Fibroblast of skin of back (primary cell): Measurements from ENCODE around the gene EEF1E1.
"Not testable (repeated sequence)": the region's sequence is repeated elsewhere in the genome, so short reads cannot be mapped to it uniquely, and the experiment has no call there.

Experiments used
- DNase-seq: peaks from one replicate; pipeline ENCODE4 v3.0.0-alpha.2; 2013

The EEF1E1 gene

GRCh38 chr6:8061736-8062135, 40.6 kb downstream of the EEF1E1 start:
- no peak for DNase-seq

GRCh38 chr6:8060346-8060745, 42.0 kb downstream of the EEF1E1 start:
- DNase-seq = no peak

GRCh38 chr6:8059129-8059528, 43.2 kb downstream of the EEF1E1 start:
- peak; percentile 40 for DNase-seq

GRCh38 chr6:8057793-8058192, 44.6 kb downstream of the EEF1E1 start:
- DNase-seq = no peak

- no peak for DNase-seq
These were observed 45.1 kb downstream of the EEF1E1 start for GRCh38 chr6:8057263-8057662.

GRCh38 chr6:8054276-8054675, 48.1 kb downstream of the EEF1E1 start:
- DNase-seq = no peak

GRCh38 chr6:8047541-8048292, 54.6 kb downstream of the EEF1E1 start:
- DNase-seq = peak; percentile 40

GRCh38 chr6:8045769-8046168, 56.6 kb downstream of the EEF1E1 start:
- DNase-seq = not testable (repeated sequence)

- DNase-seq = no peak
These were observed 59.1 kb downstream of the EEF1E1 start for GRCh38 chr6:8043221-8043620.

- DNase-seq = no peak
These were observed 60.3 kb downstream of the EEF1E1 start for GRCh38 chr6:8041913-8042583.

- DNase-seq = not testable (repeated sequence)
These were observed 68.2 kb downstream of the EEF1E1 start for GRCh38 chr6:8034107-8034506.

- DNase-seq = no peak
These were observed 71.4 kb downstream of the EEF1E1 start for GRCh38 chr6:8030920-8031319.
